NCI-H1436 (cell line): ENCODE measurements around the gene CSNK2A2.

ENCODE experiments used
- DNase-seq: peaks from one replicate; lab custom pipeline; 2025; lab: John Stamatoyannopoulos, UW

CSNK2A2 gene

GRCh38 chr16:58198803-58199411 is 1.0 kb upstream of the CSNK2A2 start:
- DNase-seq, result no peak

- DNase-seq, result no peak
Measured at GRCh38 chr16:58197314-58198012, 443 bp downstream of the CSNK2A2 start.

GRCh38 chr16:58196898-58197313 is 1.0 kb downstream of the CSNK2A2 start:
- DNase-seq, result no peak

GRCh38 chr16:58195771-58196170 is 2.1 kb downstream of the CSNK2A2 start:
- no peak for DNase-seq

- no peak for DNase-seq
Measured at GRCh38 chr16:58195344-58195743, 2.6 kb downstream of the CSNK2A2 start.

GRCh38 chr16:58194790-58195189 is 3.1 kb downstream of the CSNK2A2 start:
- no peak for DNase-seq

GRCh38 chr16:58187665-58188421 is 10.1 kb downstream of the CSNK2A2 start:
- DNase-seq, result no peak

GRCh38 chr16:58187092-58187491 is 10.8 kb downstream of the CSNK2A2 start:
- no peak for DNase-seq

- no peak for DNase-seq
Measured at GRCh38 chr16:58186176-58186944, 11.5 kb downstream of the CSNK2A2 start.

GRCh38 chr16:58177353-58177710 is 20.6 kb downstream of the CSNK2A2 start:
- DNase-seq, result no peak

GRCh38 chr16:58176608-58177352 is 21.1 kb downstream of the CSNK2A2 start:
- DNase-seq, result no peak

GRCh38 chr16:58170223-58170622 is 27.7 kb downstream of the CSNK2A2 start:
- DNase-seq, result no peak

- DNase-seq, result no peak
Measured at GRCh38 chr16:58160855-58161254, 37.1 kb downstream of the CSNK2A2 start.

- no peak for DNase-seq
Measured at GRCh38 chr16:58158725-58159124, 39.2 kb downstream of the CSNK2A2 start.

GRCh38 chr16:58157951-58158540 is 39.9 kb downstream of the CSNK2A2 start:
- DNase-seq, result no peak

- DNase-seq, result no peak
Measured at GRCh38 chr16:58157239-58157638, 40.7 kb downstream of the CSNK2A2 start.

- no peak for DNase-seq
Measured at GRCh38 chr16:58155839-58156238, 42.1 kb downstream of the CSNK2A2 start.

GRCh38 chr16:58154345-58154744 is 43.6 kb downstream of the CSNK2A2 start:
- DNase-seq, result no peak

- DNase-seq, result no peak
Measured at GRCh38 chr16:58152246-58152868, 45.5 kb downstream of the CSNK2A2 start.

GRCh38 chr16:58148526-58148925 is 49.4 kb downstream of the CSNK2A2 start:
- DNase-seq, result no peak

- DNase-seq, result no peak
Measured at GRCh38 chr16:58148099-58148498, 49.8 kb downstream of the CSNK2A2 start.
